ENCODE measurements around the gene PLAAT2. TPM values are rescaled to one million over a fixed set of nuclear protein-coding genes. Genes with fewer than 3 reads are reported as not detected.
A peak's percentile ranks its signal among the peaks of the same experiment; 100 is the strongest.

Gene PLAAT2
- total and polyA plus RNA-seq, 9 of the 15 experiments (the other 6 are each of a cell fraction or from before 2014, with no cell fraction given), result not detected

- TF ChIP-seq TBP (optimal IDR thresholded peaks at IDR 0.05; ENCODE audit: low read depth, low read length), result no peak
- no peak for TF ChIP-seq ZNF408 (CRISPR knock-in tag; IDR thresholded peaks at IDR 0.05; ENCODE audit: low read depth)
- TF ChIP-seq HDAC1 (IDR thresholded peaks at IDR 0.05), result 0 out of 4 replicates have a peak, but pooled peaks of 1 of the 2 experiments have one; percentile 16
- TF ChIP-seq MCM7 (IDR thresholded peaks at IDR 0.05), result no peak
- 0 out of 2 replicates have a peak, but pooled peaks have one; percentile 56 for TF ChIP-seq ZNF3 (CRISPR knock-in tag; IDR thresholded peaks at IDR 0.05)
- peak; percentile 94; the same call in 1 of the 2 replicates for TF ChIP-seq ZNF133 (CRISPR knock-in tag; IDR thresholded peaks at IDR 0.05)
- TF ChIP-seq BACH1 (tag; IDR thresholded peaks at IDR 0.05), result peak; percentile 99
- no peak for TF ChIP-seq RBM14 (IDR thresholded peaks at IDR 0.05; ENCODE audit: borderline replicate concordance, insufficient read depth, low read depth, low read length)
- no peak for TF ChIP-seq ARID4B (CRISPR knock-in tag; IDR thresholded peaks at IDR 0.05)
- TF ChIP-seq ZNF165 (CRISPR knock-in tag; IDR thresholded peaks at IDR 0.05; ENCODE audit: borderline replicate concordance), result peak; percentile 96
- peak; percentile 44; the same call in 1 of the 2 replicates for TF ChIP-seq KLF1 (tag; IDR thresholded peaks at IDR 0.05)
- TF ChIP-seq NR2F6 (CRISPR knock-in tag; IDR thresholded peaks at IDR 0.05), result peak; percentile 91
- TF ChIP-seq ZBTB26 (CRISPR knock-in tag; IDR thresholded peaks at IDR 0.05), result peak; percentile 94; the same call in 1 of the 2 replicates
- TF ChIP-seq, protein P1, sequence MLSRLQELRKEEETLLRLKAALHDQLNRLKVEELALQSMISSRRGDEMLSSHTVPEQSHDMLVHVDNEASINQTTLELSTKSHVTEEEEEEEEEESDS (CRISPR knock-in tag; IDR thresholded peaks at IDR 0.05), result peak; percentile 72
- TF ChIP-seq, protein P2, sequence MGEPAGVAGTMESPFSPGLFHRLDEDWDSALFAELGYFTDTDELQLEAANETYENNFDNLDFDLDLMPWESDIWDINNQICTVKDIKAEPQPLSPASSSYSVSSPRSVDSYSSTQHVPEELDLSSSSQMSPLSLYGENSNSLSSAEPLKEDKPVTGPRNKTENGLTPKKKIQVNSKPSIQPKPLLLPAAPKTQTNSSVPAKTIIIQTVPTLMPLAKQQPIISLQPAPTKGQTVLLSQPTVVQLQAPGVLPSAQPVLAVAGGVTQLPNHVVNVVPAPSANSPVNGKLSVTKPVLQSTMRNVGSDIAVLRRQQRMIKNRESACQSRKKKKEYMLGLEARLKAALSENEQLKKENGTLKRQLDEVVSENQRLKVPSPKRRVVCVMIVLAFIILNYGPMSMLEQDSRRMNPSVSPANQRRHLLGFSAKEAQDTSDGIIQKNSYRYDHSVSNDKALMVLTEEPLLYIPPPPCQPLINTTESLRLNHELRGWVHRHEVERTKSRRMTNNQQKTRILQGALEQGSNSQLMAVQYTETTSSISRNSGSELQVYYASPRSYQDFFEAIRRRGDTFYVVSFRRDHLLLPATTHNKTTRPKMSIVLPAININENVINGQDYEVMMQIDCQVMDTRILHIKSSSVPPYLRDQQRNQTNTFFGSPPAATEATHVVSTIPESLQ (CRISPR knock-in tag; IDR thresholded peaks at IDR 0.05), result no peak
- TF ChIP-seq ATF1 (CRISPR knock-in tag; IDR thresholded peaks at IDR 0.05), result no peak
- TF ChIP-seq ATF1 (tag; IDR thresholded peaks at IDR 0.05), result peak; percentile 53; the same call in 1 of the 2 replicates
- TF ChIP-seq, protein P3, sequence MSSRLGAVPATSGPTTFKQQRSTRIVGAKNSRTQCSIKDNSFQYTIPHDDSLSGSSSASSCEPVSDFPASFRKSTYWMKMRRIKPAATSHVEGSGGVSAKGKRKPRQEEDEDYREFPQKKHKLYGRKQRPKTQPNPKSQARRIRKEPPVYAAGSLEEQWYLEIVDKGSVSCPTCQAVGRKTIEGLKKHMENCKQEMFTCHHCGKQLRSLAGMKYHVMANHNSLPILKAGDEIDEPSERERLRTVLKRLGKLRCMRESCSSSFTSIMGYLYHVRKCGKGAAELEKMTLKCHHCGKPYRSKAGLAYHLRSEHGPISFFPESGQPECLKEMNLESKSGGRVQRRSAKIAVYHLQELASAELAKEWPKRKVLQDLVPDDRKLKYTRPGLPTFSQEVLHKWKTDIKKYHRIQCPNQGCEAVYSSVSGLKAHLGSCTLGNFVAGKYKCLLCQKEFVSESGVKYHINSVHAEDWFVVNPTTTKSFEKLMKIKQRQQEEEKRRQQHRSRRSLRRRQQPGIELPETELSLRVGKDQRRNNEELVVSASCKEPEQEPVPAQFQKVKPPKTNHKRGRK (tag; IDR thresholded peaks at IDR 0.05), result no peak
- TF ChIP-seq TRIM28 (IDR thresholded peaks at IDR 0.05), result no peak
Measured at GRCh38 chr11:63534895-63535461, 28.2 kb downstream of the PLAAT2 start (continued).

Measured in K562 (cell line).